AG04450 (cell line): ENCODE data around the gene APOBEC3G. TPM values are rescaled to one million over a fixed set of nuclear protein-coding genes. Genes with fewer than 3 reads are reported as not detected.

Experiments used
- CTCF ChIA-PET: fragments of 300-600, 350-600 bp; formaldehyde crosslinking; extraction: SDS; loops from one replicate; lab custom pipeline; 2022; ENCODE audit warnings: antibody characterized with exemption, inconsistent platforms; lab: Charles Lee
- POLR2A ChIA-PET: fragments of 350-600 bp; formaldehyde crosslinking; extraction: SDS; loops from one replicate; lab custom pipeline; 2021; ENCODE audit warnings: antibody characterized with exemption, inconsistent platforms; lab: Yijun Ruan, JAX
- DNase-seq: peaks from one replicate; pipeline ENCODE4 v3.0.0-alpha.2; 2011; ENCODE audit warnings: low read depth, low spot score
- H3K27ac ChIP-seq: one replicate; pipeline ENCODE4 v1.5.1; 2012; ENCODE audit warnings: low read depth, low read length, control low read depth
- H3K27me3 ChIP-seq: one replicate; pipeline ENCODE4 v1.6.0; 2012; ENCODE audit warnings: low read length; ENCODE audit not compliant: control insufficient read depth, insufficient read depth
- H3K4me3 ChIP-seq: 2 replicates; pipeline ENCODE4 v1.5.1; 2011; ENCODE audit warnings: mild to moderate bottlenecking, low read depth, low read length, control low read depth
- H3K9me3 ChIP-seq: 2 replicates; pipeline ENCODE4 v1.5.1; 2012; ENCODE audit warnings: low read length; ENCODE audit not compliant: control insufficient read depth, insufficient read depth
- polyA plus RNA-seq: library from polyadenylated mRNA; depleted of rRNA; stranded (reverse); fragments of >200 nt; gene quantifications from 2 replicates; pipeline ENCODE4 v1.2.3, GENCODE V29; 2011
- TF ChIP-seq, protein P1 (sequence below): IDR thresholded peaks from 2 replicates; pipeline ENCODE4 v1.5.1; 2011; ENCODE audit warnings: low read depth, low read length, control low read depth, inconsistent platforms

APOBEC3G gene
- polyA plus RNA-seq, 1 experiment, result 11.0 TPM

DNA sequence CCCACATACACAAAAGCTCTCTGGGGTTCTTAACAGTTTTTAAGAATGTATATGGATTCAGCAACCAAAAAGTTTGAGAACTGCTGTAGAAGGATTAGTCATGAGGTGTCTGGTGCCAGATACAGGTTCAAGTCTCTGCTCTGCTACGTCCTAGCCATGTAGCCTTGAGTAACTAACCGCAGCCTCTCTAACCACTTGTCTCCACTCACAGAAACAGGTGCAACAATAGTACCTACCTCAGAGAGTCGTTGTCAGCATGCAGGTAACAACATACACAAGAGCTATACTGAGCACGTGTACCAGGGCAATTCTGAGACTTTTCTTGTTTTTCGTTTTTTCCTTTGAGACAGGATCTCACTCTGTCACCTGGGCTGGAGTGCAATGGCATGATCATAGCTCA, 48.5 kb downstream of the APOBEC3G start:
- ChIA-PET CTCF (interaction anchor here (0.6 to 1.1 kb wide), 2 partner anchors 9 kb away, joined by 3 read pairs; no protein-coding TSS in a partner anchor), POLR2A (no interaction called here)
- TF ChIP-seq, protein P1, sequence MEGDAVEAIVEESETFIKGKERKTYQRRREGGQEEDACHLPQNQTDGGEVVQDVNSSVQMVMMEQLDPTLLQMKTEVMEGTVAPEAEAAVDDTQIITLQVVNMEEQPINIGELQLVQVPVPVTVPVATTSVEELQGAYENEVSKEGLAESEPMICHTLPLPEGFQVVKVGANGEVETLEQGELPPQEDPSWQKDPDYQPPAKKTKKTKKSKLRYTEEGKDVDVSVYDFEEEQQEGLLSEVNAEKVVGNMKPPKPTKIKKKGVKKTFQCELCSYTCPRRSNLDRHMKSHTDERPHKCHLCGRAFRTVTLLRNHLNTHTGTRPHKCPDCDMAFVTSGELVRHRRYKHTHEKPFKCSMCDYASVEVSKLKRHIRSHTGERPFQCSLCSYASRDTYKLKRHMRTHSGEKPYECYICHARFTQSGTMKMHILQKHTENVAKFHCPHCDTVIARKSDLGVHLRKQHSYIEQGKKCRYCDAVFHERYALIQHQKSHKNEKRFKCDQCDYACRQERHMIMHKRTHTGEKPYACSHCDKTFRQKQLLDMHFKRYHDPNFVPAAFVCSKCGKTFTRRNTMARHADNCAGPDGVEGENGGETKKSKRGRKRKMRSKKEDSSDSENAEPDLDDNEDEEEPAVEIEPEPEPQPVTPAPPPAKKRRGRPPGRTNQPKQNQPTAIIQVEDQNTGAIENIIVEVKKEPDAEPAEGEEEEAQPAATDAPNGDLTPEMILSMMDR, result no peak
- H3K27me3 ChIP-seq, result peaks cover 9% of the 10 kb centered on the region
- no peak overlapping the region for H3K4me3 ChIP-seq
- H3K9me3 ChIP-seq, result no peaks in the 10 kb centered on the region
- DNase-seq, result no peak
- no peak overlapping the region for H3K27ac ChIP-seq

DNA sequence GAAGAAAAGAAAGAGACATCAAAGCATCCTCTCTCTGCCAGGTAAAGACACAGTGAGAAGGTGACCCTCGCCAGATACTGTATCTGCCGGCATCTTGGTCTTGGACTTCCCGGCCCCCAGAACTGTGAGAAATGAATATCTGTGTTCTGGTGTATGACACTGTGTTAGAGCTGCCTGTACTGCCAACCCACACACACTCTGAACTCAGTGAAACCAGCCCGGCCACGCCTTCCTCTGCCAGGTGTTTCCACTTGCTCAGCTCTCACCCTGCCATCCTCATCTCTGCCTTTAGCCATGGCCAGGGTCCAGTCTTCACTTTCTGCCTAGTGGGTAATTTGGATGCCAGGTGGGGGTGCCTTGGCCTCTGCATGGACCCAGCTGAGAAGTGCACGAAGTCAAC, 51.4 kb downstream of the APOBEC3G start:
- TF ChIP-seq, protein P1, result no peak

DNA sequence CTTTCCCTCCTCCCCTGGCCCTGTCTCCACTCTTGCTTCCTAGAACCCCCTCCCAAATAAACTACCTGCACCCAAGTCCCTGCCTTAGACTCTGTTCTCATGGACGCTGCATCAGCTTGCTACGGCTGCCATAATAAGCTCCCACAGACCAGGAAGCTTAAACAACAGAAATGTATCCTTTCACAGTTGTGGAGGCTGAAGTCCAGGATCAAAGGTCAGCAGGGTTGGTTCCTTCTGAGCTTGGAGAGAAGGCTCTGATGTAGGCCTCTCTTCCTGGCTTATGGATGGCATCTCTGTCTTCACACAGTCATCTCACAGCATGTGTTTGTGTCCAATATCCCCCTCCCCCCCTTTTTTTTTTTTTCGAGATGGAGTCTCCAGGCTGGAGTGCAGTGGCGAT, 52.0 kb downstream of the APOBEC3G start:
- H3K27me3 ChIP-seq, result peaks cover 7% of the 10 kb centered on the region
- no peak overlapping the region for H3K4me3 ChIP-seq
- no peak for DNase-seq
- H3K9me3 ChIP-seq, result no peaks in the 10 kb centered on the region; the same call in 1 of the 2 replicates
- POLR2A ChIA-PET, result interaction anchor here (0.8 kb wide), 1 partner anchor 24 kb away, joined by 3 read pairs; no protein-coding TSS in a partner anchor
- CTCF ChIA-PET, result no interaction called here
- TF ChIP-seq, protein P1, result no peak
- no peak overlapping the region for H3K27ac ChIP-seq

More for the DNA sequence above, 51.4 kb downstream of the APOBEC3G start:
- Histone ChIP-seq H3K4me3 (no peak overlapping the region), H3K27ac (no peak overlapping the region), H3K27me3 (peaks cover 8% of the 10 kb centered on the region), H3K9me3 (no peaks in the 10 kb centered on the region; the same call in 1 of the 2 replicates)
- ChIA-PET CTCF (interaction anchor here (1.0 kb wide), 1 partner anchor 10 kb away, joined by 3 read pairs; no protein-coding TSS in a partner anchor), POLR2A (interaction anchor here (0.8 kb wide), 1 partner anchor 24 kb away, joined by 3 read pairs; no protein-coding TSS in a partner anchor)
- no peak for DNase-seq

DNA sequence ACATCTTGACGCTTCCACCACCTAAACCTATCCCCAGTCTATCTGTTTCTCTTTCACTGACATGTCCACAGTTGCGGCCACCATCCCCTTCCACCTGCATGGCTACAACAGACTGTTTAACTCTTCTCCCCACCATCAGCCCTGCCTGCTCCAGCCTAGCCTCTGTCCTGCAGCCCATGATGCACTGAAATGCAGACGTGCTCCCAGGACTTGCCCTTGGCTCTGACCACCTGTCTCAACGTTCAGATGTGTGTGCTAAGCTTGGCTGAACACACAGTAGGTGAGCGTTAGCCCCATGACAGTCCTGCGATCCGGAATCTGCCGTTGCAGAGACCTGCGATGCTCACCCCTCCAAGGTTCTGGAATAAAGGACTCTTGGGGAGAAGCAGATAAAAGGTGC, 52.7 kb downstream of the APOBEC3G start:
- CTCF ChIA-PET, result no interaction called here
- no peak overlapping the region for H3K27ac ChIP-seq
- DNase-seq, result no peak
- TF ChIP-seq, protein P1, result no peak
- POLR2A ChIA-PET, result no interaction called here
- H3K9me3 ChIP-seq, result no peaks in the 10 kb centered on the region; the same call in 1 of the 2 replicates
- H3K4me3 ChIP-seq, result no peak overlapping the region
- H3K27me3 ChIP-seq, result peaks cover 6% of the 10 kb centered on the region

DNA sequence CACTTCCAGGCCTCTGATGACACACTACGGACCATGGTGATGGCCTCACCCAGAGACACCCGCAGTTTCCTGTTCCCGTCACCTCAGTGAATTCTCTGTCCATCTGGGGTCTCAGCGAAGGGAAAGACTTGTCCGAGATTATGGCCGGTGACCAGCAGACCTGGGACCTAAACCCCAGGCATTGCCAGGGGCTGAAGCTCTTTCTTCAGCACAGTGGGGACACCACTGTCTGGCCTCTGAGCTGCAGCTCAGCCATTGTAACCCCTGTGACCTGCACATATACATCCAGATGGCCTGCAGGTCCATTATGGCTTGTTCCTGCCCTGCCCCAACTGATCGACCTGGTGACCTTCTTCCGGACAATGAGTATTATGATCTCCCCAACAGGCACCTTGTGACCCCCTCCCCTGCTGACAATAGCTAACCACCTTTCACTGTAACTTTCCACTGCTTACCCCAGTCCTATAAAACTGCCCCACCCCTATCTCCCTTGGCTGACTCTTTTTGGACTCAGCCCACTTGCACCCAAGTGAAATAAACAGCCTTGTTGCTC, 53.2 kb downstream of the APOBEC3G start:
- CTCF ChIA-PET, result interaction anchor here (1.5 kb wide), 1 partner anchor 260 kb away, joined by 5 read pairs; no protein-coding TSS in a partner anchor
- TF ChIP-seq, protein P1, result no peak
- POLR2A ChIA-PET, result no interaction called here

More for the DNA sequence above, 53.2 kb downstream of the APOBEC3G start:
- Histone ChIP-seq H3K9me3 (no peaks in the 10 kb centered on the region; the same call in 1 of the 2 replicates), H3K27me3 (peaks cover 6% of the 10 kb centered on the region), H3K27ac (no peak overlapping the region), H3K4me3 (no peak overlapping the region)
- no peak for DNase-seq
